ENCODE data around the gene RUBCN.
A peak's percentile ranks its signal among the peaks of the same experiment; 100 is the strongest.

GRCh38 chr3:197711973-197712707 is 24.6 kb downstream of the RUBCN start:
- TF ChIP-seq TAF1 (IDR thresholded peaks at IDR 0.05; ENCODE audit: control insufficient read depth, extremely low read depth, insufficient read depth, low read length, severe bottlenecking) (no peak), ZNF644 (tag; IDR thresholded peaks at IDR 0.05; ENCODE audit: low read depth) (no peak), ZC3H11A (IDR thresholded peaks at IDR 0.05; ENCODE audit: low read depth, low read length) (no peak), E2F4 (CRISPR knock-in tag; IDR thresholded peaks at IDR 0.05; ENCODE audit: low read depth) (no peak), USF2 (CRISPR knock-in tag; IDR thresholded peaks at IDR 0.05) (no peak), ASH1L (IDR thresholded peaks at IDR 0.05; ENCODE audit: borderline replicate concordance, low read depth, partially characterized antibody) (no peak), MED1 (CRISPR knock-in tag; IDR thresholded peaks at IDR 0.05; ENCODE audit: borderline replicate concordance) (no peak), MEF2A (IDR thresholded peaks at IDR 0.05; ENCODE audit: control insufficient read depth, low read depth, low read length) (peak; percentile 94), IRF1 (CRISPR knock-in tag; IDR thresholded peaks at IDR 0.05; ENCODE audit: borderline replicate concordance) (no peak), ZFX (CRISPR knock-in tag; IDR thresholded peaks at IDR 0.05) (no peak), DMBX1 (CRISPR knock-in tag; IDR thresholded peaks at IDR 0.05; ENCODE audit: borderline replicate concordance) (no peak), NR1H2 (CRISPR knock-in tag; IDR thresholded peaks at IDR 0.05) (no peak), JUNB (CRISPR knock-in tag; conservative IDR thresholded peaks at IDR 0.05) (no peak), ZNF561 (CRISPR knock-in tag; conservative IDR thresholded peaks at IDR 0.05) (no peak)
